GM18519 (cell line): ENCODE results near the gene SURF1.
A peak's percentile ranks its signal among the peaks of the same experiment; 100 is the strongest.

Experiments used
- ATAC-seq: cut with Tn5 transposase; IDR thresholded peaks from one replicate; pipeline ENCODE4 v1.9.1; 2021; ENCODE audit warnings: mild to moderate bottlenecking, moderate library complexity; ENCODE audit not compliant: unreplicated experiment, low FRiP score

The SURF1 gene

GRCh38 chr9:133366435-133366834 is 10.1 kb upstream of the SURF1 start:
- no peak for ATAC-seq

GRCh38 chr9:133362359-133363044 is 6.2 kb upstream of the SURF1 start:
- no peak for ATAC-seq

GRCh38 chr9:133361507-133362092 is 5.3 kb upstream of the SURF1 start:
- ATAC-seq = no peak

GRCh38 chr9:133360400-133361393 is 4.4 kb upstream of the SURF1 start:
- no peak for ATAC-seq

GRCh38 chr9:133359399-133360175 is 3.3 kb upstream of the SURF1 start:
- ATAC-seq = no peak

- ATAC-seq = no peak
These were observed 1.4 kb upstream of the SURF1 start for GRCh38 chr9:133357656-133358055.

GRCh38 chr9:133355881-133356357 is 368 bp downstream of the SURF1 start:
- ATAC-seq = no peak

- no peak for ATAC-seq
These were observed 1.5 kb downstream of the SURF1 start for GRCh38 chr9:133354766-133355165.

- ATAC-seq = no peak
These were observed 2.7 kb downstream of the SURF1 start for GRCh38 chr9:133353548-133353947.

GRCh38 chr9:133352635-133353340 is 3.5 kb downstream of the SURF1 start:
- no peak for ATAC-seq

GRCh38 chr9:133351908-133352634 is 4.2 kb downstream of the SURF1 start:
- ATAC-seq = no peak

GRCh38 chr9:133351526-133351907 is 4.8 kb downstream of the SURF1 start:
- ATAC-seq = no peak

- no peak for ATAC-seq
These were observed 6.2 kb downstream of the SURF1 start for GRCh38 chr9:133349965-133350616.

GRCh38 chr9:133348718-133349573 is 7.3 kb downstream of the SURF1 start:
- no peak for ATAC-seq

- peak; percentile 48 for ATAC-seq
These were observed 8.1 kb downstream of the SURF1 start, which contains the start of the genes MED22 and RPL7A for GRCh38 chr9:133347985-133348717. Gene MED22, minus strand, starts transcription at chr9:133348131. Its CDS starts 1,469 bp downstream, at chr9:133346662. Gene RPL7A, plus strand, starts transcription at chr9:133348218. Its CDS starts 26 bp downstream, at chr9:133348244.

- ATAC-seq = peak; percentile 14
These were observed 8.7 kb downstream of the SURF1 start for GRCh38 chr9:133347515-133347984.
